Breast epithelium (tissue), 4 donors: ENCODE data around the gene ANKRD55. TPM values are rescaled to one million over a fixed set of nuclear protein-coding genes. Genes with fewer than 3 reads are reported as not detected.
"Not testable (repeated sequence)": the region's sequence is repeated elsewhere in the genome, so short reads cannot be mapped to it uniquely, and the experiment has no call there.

Experiments
- DNase-seq, 2 donors: peaks; one replicate each; pipeline ENCODE4 v3.0.0-alpha.2; 2019; ENCODE audit warnings: low spot score in 2 of 2
- H3K27ac ChIP-seq, 2 donors: fragments of 200-600 bp; sonication (generic) in 1 of 2; one replicate each; pipeline ENCODE4 v1.5.1; 2016 to 2019; ENCODE audit warnings: mild to moderate bottlenecking in 1 of 2
- H3K27me3 ChIP-seq, 2 donors: fragments of 200-600 bp; sonication (generic) in 1 of 2; one replicate each; pipeline versions ENCODE4 v1.5.1 to v1.6.0; 2017 to 2019; ENCODE audit warnings: control low read depth in 1 of 2, mild to moderate bottlenecking in 1 of 2
- H3K36me3 ChIP-seq: fragments of 200-600 bp; one replicate; pipeline ENCODE4 v1.5.1; 2019
- H3K4me1 ChIP-seq, 2 donors: fragments of 200-600 bp; sonication (generic); one replicate each; pipeline ENCODE4 v1.5.1; 2016 to 2019; ENCODE audit warnings: control low read depth in 1 of 2
- H3K4me3 ChIP-seq, 3 donors: fragments of 200-600 bp; sonication (generic); 1 replicate in 2 of 3; 2 replicates in 1 of 3; pipeline ENCODE4 v1.5.1; 2016 to 2019; ENCODE audit warnings: mild to moderate bottlenecking in 3 of 3, moderate library complexity in 2 of 3
- H3K9me3 ChIP-seq, 2 donors: fragments of 200-600 bp; sonication (generic) in 1 of 2; one replicate each; pipeline ENCODE4 v1.5.1; 2016 to 2019; ENCODE audit warnings: control low read depth in 1 of 2
- POLR2A ChIP-seq: fragments of 450-650 bp; IDR thresholded peaks from one replicate; pipeline ENCODE4 v1.6.1; 2016; ENCODE audit warnings: antibody characterized with exemption, mild to moderate bottlenecking, moderate library complexity
- POLR2AphosphoS5 ChIP-seq, 3 donors: sonication (generic); formaldehyde crosslinking; IDR thresholded peaks; one replicate each; pipeline ENCODE4 v1.6.1; 2017; ENCODE audit warnings: antibody characterized with exemption in 3 of 3
- intact Hi-C: fragments of 100-400 bp; cut with DNase I; formaldehyde crosslinking; loops from one replicate; pipeline ENCODE4 v1.15.1; 2023; ENCODE audit warnings: low total_unique reads
- total RNA-seq, 3 donors: library from RNA; depleted of rRNA; stranded (reverse); fragments of >200 nt; gene quantifications; one replicate each; pipeline ENCODE4 v1.1.0, GENCODE V29; 2016
- TF ChIP-seq, protein P1 (sequence below), 3 donors: fragments of 450-650 bp; IDR thresholded peaks; one replicate each; pipeline ENCODE4 v1.5.1; 2016 to 2017; ENCODE audit warnings: antibody characterized with exemption in 3 of 3, mild to moderate bottlenecking in 3 of 3, moderate library complexity in 3 of 3

ANKRD55 gene
- total RNA-seq, 3 donors from 2014 or later: 0.32 to 0.33 TPM; not detected in 1

DNA sequence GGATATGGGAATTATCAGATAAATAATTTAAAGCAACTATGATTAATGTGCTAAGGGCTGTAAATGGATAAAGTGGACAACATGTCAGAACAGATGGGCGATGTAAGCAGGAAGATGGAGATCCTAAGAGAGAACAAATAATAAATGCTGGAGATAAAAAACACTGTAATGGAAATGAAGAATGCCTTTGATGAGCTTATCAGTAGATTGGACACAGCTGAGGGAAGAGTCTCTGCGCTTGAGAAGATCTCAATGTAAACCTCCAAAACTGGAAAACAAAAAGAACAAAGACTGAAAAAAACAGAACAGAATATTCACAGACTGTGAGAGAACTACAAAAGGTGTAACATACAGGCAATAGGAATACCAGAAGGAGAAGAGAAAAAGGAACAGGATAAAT is 102.5 kb downstream of the ANKRD55 start:
- no peaks in the 10 kb centered on the region for H3K9me3 ChIP-seq
- intact Hi-C loops: no loop called here
- H3K36me3 ChIP-seq: no peaks in the 10 kb centered on the region
- TF ChIP-seq POLR2AphosphoS5 (IDR thresholded peaks at IDR 0.05): no peak
- TF ChIP-seq, protein P1, sequence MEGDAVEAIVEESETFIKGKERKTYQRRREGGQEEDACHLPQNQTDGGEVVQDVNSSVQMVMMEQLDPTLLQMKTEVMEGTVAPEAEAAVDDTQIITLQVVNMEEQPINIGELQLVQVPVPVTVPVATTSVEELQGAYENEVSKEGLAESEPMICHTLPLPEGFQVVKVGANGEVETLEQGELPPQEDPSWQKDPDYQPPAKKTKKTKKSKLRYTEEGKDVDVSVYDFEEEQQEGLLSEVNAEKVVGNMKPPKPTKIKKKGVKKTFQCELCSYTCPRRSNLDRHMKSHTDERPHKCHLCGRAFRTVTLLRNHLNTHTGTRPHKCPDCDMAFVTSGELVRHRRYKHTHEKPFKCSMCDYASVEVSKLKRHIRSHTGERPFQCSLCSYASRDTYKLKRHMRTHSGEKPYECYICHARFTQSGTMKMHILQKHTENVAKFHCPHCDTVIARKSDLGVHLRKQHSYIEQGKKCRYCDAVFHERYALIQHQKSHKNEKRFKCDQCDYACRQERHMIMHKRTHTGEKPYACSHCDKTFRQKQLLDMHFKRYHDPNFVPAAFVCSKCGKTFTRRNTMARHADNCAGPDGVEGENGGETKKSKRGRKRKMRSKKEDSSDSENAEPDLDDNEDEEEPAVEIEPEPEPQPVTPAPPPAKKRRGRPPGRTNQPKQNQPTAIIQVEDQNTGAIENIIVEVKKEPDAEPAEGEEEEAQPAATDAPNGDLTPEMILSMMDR (IDR thresholded peaks at IDR 0.05): no peak
- TF ChIP-seq POLR2A: no peak
- no peak for DNase-seq
- no peaks in the 10 kb centered on the region for H3K27me3 ChIP-seq
- no peaks in the 10 kb centered on the region for H3K4me1 ChIP-seq
- H3K4me3 ChIP-seq: no peak overlapping the region
- no peak overlapping the region for H3K27ac ChIP-seq

- intact Hi-C loops: no loop called here
These were observed 103.8 kb downstream of the ANKRD55 start for GRCh38 chr5:56129288-56129687.

GRCh38 chr5:56128113-56128512 is 105.0 kb downstream of the ANKRD55 start:
- H3K4me1 ChIP-seq: no peaks in the 10 kb centered on the region
- no peak overlapping the region for H3K27ac ChIP-seq
- DNase-seq: no peak
- TF ChIP-seq POLR2A (no peak), POLR2AphosphoS5 (IDR thresholded peaks at IDR 0.05) (no peak)
- TF ChIP-seq, protein P1 (IDR thresholded peaks at IDR 0.05): no peak
- H3K36me3 ChIP-seq: no peaks in the 10 kb centered on the region
- intact Hi-C loops: no loop called here
- H3K9me3 ChIP-seq: no peaks in the 10 kb centered on the region
- H3K27me3 ChIP-seq: no peaks in the 10 kb centered on the region
- no peak overlapping the region for H3K4me3 ChIP-seq

More at GRCh38 chr5:56129288-56129687, 103.8 kb downstream of the ANKRD55 start:
- Histone ChIP-seq H3K4me1 (no peaks in the 10 kb centered on the region), H3K27ac (no peak overlapping the region), H3K9me3 (no peaks in the 10 kb centered on the region), H3K27me3 (no peaks in the 10 kb centered on the region), H3K36me3 (no peaks in the 10 kb centered on the region), H3K4me3 (no peak overlapping the region)
- no peak for DNase-seq
- TF ChIP-seq, protein P1 (IDR thresholded peaks at IDR 0.05): no peak
- TF ChIP-seq POLR2A (no peak), POLR2AphosphoS5 (IDR thresholded peaks at IDR 0.05) (no peak)

GRCh38 chr5:56126487-56127179 is 106.5 kb downstream of the ANKRD55 start:
- Histone ChIP-seq H3K4me1 (no peaks in the 10 kb centered on the region), H3K27ac (no peak overlapping the region), H3K4me3 (no peak overlapping the region), H3K9me3 (no peaks in the 10 kb centered on the region), H3K27me3 (no peaks in the 10 kb centered on the region), H3K36me3 (no peaks in the 10 kb centered on the region)
- TF ChIP-seq POLR2A (no peak), POLR2AphosphoS5 (IDR thresholded peaks at IDR 0.05) (no peak)
- TF ChIP-seq, protein P1 (IDR thresholded peaks at IDR 0.05): no peak
- intact Hi-C loops: no loop called here
- DNase-seq: no peak

DNA sequence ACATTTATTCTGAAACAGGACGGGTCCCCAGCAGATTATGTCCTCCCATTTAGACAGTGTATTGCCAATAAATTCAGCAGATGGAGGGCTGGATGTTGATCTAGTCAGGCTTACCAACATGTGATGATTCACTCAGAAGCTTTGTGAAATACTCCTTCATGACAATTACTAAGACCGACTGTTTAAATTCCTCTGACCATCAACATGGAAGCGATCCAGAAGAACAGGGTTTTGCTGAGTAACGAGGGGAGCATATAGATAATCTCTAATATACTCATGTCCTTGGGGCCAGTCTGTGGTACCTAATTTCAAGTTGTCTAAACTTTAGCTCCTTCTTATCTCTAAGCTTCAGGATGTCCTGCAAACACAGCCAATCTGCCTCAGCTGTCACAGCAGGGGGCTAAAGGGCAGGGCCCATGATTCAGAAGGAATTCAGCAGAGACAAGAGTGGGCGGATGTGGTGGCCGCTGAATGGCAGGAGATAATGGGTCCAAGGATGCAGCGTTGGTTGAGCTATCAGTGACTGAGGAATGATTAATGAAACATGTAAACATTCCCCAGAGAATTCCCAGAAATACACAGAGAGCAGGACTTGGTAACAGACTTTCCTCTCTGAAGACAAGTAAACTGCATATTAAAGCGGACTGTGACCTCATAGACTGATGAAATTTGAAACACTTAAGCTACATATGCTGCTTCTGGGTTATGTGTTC is 109.4 kb downstream of the ANKRD55 start:
- TF ChIP-seq POLR2AphosphoS5 (IDR thresholded peaks at IDR 0.05) (peak in 1 of 3 donors; percentile 52), POLR2A (no peak)
- TF ChIP-seq, protein P1 (IDR thresholded peaks at IDR 0.05): no peak
- H3K27ac ChIP-seq: peak overlapping the region; percentile 48 to 76
- H3K36me3 ChIP-seq: no peaks in the 10 kb centered on the region
- intact Hi-C loops: no loop called here
- no peaks in the 10 kb centered on the region for H3K4me1 ChIP-seq
- no peaks in the 10 kb centered on the region for H3K9me3 ChIP-seq
- no peak overlapping the region for H3K4me3 ChIP-seq
- no peaks in the 10 kb centered on the region for H3K27me3 ChIP-seq
- no peak for DNase-seq

- intact Hi-C loops, H3K36me3 ChIP-seq, H3K9me3 ChIP-seq, H3K4me1 ChIP-seq, H3K27ac ChIP-seq, H3K27me3 ChIP-seq, H3K4me3 ChIP-seq, DNase-seq: not testable (repeated sequence)
These were observed 110.7 kb downstream of the ANKRD55 start for GRCh38 chr5:56122360-56122985.
